AG10803 (cell line): ENCODE measurements around the gene RTN3.
"Not testable (repeated sequence)": the region's sequence is repeated elsewhere in the genome, so short reads cannot be mapped to it uniquely, and the experiment has no call there.

Source experiments
- DNase-seq: peaks from one replicate; pipeline ENCODE4 v3.0.0; 2010; ENCODE audit warnings: low read depth
- H3K4me3 ChIP-seq: 2 replicates; pipeline ENCODE4 v1.5.1; 2011; ENCODE audit warnings: mild to moderate bottlenecking, low read length, control low read depth
- TF ChIP-seq, protein P1 (sequence below): conservative IDR thresholded peaks from 2 replicates; pipeline ENCODE4 v1.5.1; 2011; ENCODE audit warnings: mild to moderate bottlenecking, low read length, control low read depth, inconsistent platforms

RTN3 gene

DNA sequence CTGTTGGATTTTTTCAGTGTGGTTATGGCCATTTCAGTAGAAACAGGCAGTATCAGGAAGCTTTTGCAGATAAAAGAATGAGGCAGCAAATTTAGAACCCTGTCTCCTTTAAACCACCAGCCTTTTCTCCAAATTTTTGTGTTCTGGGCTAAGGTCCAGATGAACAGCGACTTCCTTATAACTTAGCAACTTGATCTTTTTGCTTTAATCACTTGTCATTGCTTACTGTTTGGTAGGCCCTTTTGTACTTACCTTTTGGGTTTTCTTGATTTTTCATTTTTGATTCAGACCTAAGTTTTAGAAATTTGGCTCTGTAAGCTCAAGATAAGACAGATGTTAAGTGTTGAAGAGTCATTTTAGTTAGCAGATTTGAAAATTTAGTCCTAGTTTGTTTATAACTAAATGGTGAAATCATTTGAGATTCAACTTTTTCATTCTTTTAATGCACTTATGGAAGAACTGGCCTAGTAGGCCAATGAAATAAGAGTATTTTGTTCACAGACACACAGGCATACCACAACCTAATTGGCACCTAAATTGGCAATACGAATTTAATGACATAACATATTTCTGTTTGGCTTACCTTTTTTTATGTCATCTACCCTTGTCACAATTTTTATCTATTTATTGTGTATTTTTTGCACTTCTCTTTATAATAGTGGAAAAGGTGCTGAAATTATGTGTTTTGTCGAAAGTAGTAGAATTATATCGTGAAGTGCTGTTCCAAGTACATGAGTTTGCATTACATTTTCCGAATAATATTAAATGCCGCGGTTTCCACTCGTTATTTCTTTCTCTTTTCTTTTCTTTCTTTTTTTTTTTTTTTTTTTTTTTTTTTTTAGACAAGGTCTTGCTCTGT, 2.1 kb downstream of the RTN3 start:
- H3K4me3 ChIP-seq, result peak overlapping the region; percentile 97
- peak; percentile 50 for DNase-seq
- TF ChIP-seq, protein P1, sequence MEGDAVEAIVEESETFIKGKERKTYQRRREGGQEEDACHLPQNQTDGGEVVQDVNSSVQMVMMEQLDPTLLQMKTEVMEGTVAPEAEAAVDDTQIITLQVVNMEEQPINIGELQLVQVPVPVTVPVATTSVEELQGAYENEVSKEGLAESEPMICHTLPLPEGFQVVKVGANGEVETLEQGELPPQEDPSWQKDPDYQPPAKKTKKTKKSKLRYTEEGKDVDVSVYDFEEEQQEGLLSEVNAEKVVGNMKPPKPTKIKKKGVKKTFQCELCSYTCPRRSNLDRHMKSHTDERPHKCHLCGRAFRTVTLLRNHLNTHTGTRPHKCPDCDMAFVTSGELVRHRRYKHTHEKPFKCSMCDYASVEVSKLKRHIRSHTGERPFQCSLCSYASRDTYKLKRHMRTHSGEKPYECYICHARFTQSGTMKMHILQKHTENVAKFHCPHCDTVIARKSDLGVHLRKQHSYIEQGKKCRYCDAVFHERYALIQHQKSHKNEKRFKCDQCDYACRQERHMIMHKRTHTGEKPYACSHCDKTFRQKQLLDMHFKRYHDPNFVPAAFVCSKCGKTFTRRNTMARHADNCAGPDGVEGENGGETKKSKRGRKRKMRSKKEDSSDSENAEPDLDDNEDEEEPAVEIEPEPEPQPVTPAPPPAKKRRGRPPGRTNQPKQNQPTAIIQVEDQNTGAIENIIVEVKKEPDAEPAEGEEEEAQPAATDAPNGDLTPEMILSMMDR, result no peak

DNA sequence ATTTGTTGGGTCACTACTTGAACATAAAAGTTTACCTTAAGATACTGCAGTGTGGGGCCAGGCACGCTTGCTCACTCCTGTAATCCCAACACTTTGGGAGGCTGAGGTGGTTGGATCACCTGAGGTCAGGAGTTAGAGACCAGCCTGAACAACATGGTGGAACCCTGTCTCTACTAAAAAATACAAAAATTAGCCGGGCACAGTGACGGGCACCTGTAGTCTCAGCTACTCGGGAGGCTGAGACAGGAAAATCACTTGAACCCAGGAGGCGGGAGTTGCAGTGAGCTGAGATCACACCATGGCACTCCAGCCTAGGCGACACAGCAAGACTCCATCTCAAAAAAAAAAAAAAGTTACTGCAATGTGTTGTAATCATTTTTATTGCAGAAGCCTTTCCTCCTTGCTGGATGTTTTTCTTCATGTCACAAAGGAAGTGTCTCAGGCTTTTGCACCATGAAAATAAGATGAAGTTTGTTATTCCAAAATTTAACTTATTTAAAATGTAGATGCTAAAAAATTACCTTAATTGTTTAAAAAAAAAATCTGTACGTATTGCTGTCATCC, 3.9 kb downstream of the RTN3 start:
- not testable (repeated sequence) for H3K4me3 ChIP-seq
- DNase-seq, result peak; percentile 41

DNA sequence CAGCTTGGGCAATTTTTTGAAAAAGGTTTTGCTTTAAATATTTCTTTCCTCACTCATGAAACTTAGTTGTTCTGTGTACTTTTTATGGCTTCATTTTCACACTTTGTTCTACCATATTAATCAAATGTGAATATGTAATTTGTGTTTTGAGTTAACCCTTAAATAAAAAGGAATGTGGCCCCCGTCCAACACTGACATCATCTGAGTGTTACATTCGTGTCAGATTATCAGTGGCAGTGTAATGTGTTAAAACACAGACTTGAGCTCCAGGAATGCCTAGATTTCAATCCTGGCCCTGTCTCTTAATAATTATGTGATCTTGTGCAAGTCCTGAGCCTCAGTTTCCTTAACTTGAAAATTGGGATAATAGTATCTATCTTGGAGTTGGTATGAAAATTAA, 5.6 kb downstream of the RTN3 start:
- no peak for DNase-seq
- H3K4me3 ChIP-seq, result no peak overlapping the region
- TF ChIP-seq, protein P1, result no peak

DNA sequence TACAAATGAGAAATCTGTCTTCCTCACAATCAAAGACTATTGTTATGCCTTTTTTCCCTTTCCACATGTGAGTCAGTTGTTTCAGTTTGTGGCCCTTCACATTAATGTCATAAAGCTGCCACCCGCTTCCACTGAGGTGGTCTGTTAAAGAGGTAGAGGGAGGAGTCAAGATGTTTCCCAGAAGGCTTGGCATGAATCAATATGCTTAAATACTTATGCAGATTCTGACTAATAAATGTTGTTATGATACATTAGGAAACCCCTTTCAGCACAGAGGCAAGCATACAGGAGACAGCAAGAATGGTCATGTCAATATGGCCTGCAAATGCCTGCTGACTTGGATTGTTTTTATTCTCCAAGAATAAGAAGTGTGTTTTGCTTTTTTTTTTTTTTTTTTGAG, 6.5 kb downstream of the RTN3 start:
- DNase-seq, result no peak
- TF ChIP-seq, protein P1, result no peak

DNA sequence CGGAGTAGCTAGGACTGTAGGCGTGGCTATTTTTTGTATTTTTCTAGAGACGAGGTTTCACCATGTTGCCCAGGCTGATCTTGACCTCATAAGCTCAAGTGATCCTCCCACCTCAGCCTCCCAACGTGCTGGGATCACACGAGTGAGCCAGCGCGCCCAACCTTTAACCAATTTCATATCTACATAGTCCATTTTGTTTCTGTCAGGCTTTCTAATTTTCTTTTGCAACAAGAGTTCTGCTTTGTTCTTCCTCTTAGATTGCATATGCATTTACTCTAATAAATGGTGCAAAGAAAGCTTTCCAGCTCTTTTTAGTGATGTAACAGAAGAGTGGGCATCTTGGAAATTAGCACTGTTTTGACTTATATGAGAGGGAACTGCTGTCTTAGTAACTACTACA, 13.3 kb downstream of the RTN3 start:
- DNase-seq, result no peak
- no peak overlapping the region for H3K4me3 ChIP-seq
- TF ChIP-seq, protein P1, result no peak

More for the DNA sequence above, 6.5 kb downstream of the RTN3 start:
- no peak overlapping the region for H3K4me3 ChIP-seq

DNA sequence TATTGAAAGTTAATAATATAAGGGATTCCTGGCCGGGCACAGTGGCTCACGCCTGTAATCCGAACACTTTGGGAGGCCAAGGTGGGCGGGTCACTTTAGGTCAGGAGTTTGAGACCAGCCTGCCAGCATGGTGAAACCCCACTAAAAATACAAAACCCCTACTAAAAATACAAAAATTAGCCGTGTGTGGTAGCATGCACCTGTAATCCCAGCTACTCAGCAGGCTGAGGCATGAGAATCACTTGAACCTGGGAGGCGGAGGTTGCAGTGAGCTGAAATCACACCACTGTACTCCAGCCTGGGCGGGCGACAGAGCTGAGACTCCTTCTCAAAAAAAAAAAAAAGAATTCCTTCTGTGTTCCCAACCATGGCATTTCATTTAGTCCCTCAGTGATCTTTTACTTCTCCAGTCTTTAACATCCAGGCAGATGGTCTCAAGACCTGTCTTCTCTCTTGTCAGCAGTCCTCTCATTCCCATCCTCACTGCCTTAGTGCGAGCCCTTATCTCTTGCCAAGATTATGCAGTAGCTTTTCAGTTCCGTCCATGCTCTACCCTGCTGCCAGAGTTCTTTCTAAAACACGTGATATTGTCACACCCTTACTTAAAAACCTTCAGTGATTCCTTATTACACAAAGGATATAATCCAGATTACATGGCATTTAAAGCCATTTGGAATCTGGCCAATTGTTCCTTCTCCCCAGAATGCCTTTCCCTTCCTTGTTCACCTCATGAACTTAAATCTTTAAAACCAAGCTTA, 17.9 kb downstream of the RTN3 start:
- no peak for DNase-seq
- TF ChIP-seq, protein P1, result no peak
- no peak overlapping the region for H3K4me3 ChIP-seq

DNA sequence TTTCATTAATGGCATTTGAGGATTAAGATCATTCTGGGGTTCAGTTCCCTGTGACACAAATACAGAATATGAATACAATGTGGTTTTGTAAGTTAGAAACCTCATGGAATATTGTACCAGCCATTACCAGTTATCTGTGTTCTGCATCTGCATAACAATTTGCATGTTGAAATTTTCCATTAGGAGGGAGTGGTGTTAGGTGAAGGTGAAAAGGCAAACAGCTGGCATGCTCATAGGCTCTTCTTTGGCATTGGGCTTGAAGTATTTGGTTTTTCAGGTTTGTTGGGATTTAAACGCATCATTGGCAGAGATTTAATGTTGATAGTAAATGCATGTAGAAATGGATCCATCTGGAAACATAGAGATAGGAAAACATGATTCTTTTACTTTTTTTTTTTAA, 18.6 kb downstream of the RTN3 start:
- H3K4me3 ChIP-seq, result no peak overlapping the region
- TF ChIP-seq, protein P1, result no peak
- DNase-seq, result no peak
